ENCODE results near the gene MUC13.

MUC13 gene

GRCh38 chr3:124895756-124896155 is 38.8 kb downstream of the MUC13 start:
- DNase-seq = no peak

DNA sequence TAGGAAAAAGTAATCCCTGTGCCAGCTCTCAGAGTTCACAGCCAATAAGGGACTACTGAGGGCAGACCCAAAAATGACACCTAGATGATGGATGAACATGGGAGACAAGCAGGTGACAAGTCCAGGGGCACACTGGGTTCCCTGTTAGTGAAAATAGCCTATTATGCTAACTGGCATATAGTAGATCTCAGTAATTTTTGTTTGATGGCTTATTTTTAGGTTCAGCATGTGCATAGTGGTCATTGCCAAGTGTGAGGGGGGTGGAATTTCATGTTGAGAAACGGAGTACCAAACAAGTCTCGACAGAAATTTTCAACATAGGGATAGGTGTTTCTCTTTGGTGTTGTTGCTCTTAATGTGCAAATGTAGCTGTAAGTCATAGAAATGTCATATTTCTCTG is 41.0 kb downstream of the MUC13 start:
- no peak for DNase-seq

DNA sequence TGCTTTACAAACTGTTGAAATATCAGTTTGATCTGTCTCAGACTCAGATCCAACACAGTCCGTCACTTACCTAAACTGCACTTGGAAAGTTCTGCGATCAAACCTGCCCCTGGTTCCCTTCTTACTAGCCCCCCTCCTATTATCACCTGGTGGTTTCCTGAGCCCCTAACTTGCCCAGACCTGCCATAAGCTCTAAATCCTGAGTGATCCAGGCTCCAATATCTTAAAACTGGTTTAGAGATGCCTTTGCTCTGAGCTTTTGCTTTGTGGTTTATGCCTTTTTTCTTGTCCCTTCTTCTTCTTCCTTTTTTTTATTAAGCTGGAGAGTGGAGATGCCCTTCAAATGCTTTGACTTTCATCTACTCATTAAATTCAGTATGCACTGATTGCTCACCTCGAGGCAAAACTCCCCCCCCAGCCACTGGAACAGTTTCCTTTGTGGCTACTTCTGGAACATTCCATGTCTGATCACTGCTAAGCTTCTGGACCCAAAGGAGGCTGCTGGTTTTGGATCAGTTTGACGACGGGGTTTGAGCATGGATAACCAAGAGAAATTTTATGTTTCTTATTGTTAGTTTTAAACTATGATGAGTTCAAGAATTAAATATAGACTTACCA is 43.9 kb downstream of the MUC13 start:
- DNase-seq = no peak

- no peak for DNase-seq
These were observed 45.8 kb downstream of the MUC13 start for GRCh38 chr3:124888482-124889441.

- DNase-seq = no peak
These were observed 46.6 kb downstream of the MUC13 start for GRCh38 chr3:124887932-124888298.

- no peak for DNase-seq
These were observed 47.2 kb downstream of the MUC13 start, which contains the start of gene ITGB5 for GRCh38 chr3:124887177-124887931. Gene ITGB5, minus strand, starts transcription at chr3:124887365. Its CDS starts 365 bp downstream, at chr3:124887000.

GRCh38 chr3:124886168-124887056 is 48.1 kb downstream of the MUC13 start:
- no peak for DNase-seq

GRCh38 chr3:124885466-124886167 is 48.9 kb downstream of the MUC13 start:
- DNase-seq = no peak

- no peak for DNase-seq
These were observed 50.0 kb downstream of the MUC13 start for GRCh38 chr3:124884474-124885101.

DNA sequence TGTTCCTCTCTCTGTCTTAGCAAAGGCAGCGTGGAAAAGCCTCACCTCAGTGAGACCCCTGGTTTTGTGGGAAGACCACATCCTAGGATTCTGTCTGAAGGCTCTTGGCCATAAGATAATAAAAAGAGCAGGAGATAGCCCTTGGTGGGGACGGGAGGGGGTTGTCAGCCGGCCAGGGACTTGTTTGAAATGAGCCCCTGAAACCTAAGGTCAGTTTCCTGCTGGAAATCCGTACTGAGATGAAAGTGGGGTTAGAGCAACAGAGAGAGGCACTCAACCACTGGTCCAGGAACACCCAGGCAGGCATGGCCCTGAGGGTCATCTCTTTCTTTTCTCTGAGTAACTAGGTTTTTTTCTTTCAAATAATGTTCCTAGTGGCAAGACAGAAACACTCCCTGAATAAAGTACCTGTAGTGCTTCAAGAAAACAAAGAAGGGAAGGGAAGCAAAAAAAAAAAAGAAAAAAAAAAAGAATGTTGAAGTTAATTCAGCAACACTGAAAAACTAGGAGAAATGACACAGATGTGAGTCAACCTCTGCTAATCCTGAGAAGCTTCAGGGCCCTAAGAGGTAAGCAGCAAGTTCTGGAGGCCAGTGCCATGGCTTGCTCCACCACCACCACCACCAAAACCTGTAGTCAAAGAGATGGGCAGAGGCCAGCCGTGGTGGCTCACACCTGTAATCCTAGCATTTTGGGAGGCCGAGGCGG is 50.6 kb downstream of the MUC13 start:
- DNase-seq = no peak

DNA sequence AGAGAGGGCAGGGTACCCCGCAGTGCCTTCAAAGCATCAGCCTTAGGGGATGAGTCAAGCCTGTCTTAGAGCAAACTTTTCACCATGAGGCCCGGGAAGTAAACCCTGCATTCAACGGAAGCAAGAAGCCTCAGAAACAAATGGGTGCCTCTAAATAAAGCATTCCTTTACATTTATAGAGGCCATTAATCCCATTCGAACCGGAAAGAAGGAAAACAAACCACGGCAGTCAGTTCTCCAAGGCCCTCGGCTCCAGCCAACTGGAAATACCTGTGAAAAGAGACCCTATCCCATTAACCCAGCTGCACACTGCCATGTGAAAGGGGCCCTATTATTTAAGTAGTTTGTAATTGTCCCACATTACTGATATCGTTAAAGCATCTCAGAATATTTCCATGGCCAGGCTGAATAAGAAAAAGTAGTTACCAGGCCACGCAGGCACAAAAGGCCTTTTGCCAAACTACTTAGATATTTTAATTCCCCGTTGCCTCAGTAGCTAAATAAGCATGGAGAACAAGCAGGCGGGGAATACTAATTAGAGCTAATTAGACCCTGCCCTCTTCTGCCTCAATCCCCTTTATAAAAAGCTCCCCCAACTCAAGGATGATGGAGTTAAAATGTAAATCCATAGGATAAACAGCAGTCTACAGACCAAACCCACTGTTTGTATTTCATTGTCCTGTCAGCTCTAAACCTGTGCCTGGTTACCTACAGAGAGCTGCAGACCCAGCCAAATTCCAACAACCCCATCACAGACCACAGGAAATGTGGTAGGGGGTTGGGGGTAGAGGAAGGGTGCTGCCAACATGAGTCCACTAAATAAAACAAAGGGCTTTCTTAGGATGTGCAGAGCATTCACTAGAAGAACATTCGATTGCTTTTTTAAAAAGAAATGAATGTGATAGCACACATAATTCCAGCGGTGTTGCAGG is 51.5 kb downstream of the MUC13 start:
- DNase-seq = no peak

DNA sequence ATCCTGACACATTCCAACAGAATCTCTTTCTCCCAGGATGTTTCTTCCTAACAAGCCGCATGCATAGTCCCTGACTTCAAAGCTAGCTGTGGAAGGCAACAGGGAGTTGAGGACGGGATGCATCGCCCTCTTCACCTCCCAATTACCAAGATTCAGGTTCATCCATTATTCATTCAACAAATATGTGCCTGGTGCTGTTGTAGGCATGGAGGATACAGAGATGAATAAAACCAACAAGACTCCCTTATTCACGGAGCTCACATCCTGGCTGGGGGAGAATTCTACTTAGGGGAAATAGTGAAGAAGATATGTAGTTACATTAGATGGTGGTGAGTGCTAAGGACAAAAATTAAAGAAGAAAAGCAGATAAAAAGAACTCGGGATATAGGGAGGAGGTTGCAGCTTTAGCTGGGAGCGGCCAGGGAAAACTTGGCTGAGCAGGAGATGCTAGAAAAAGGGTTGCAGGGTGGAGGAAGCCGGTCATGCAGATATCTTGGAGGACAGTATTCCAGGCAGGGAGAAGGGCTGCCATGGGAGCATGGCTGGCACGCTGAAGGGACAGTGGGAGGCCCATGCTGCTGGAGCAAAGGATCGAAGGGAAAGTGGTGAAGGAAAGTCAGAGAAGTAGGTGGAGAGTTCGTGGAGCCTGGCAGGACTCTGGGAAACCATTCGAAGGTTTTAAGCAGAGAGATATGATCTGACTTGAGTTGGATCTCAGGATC is 52.4 kb downstream of the MUC13 start:
- DNase-seq = no peak

DNA sequence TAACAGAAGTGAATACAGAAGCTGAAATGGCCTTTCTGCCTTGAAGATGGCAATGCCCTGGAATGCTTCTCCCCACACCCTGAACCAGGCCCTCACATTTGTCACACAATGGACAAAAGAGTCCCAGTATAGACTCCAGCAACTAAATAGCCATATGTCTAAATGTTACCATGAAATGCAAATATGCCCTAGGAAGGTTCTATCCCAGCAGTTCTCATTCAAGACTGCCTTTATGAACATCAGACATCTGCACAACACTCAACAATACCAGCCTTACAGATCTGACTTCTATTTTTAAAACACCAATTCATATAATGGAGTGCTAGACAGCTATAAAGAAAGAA is 55.2 kb downstream of the MUC13 start:
- no peak for DNase-seq

GRCh38 chr3:124878561-124879336 is 55.8 kb downstream of the MUC13 start:
- no peak for DNase-seq

DNA sequence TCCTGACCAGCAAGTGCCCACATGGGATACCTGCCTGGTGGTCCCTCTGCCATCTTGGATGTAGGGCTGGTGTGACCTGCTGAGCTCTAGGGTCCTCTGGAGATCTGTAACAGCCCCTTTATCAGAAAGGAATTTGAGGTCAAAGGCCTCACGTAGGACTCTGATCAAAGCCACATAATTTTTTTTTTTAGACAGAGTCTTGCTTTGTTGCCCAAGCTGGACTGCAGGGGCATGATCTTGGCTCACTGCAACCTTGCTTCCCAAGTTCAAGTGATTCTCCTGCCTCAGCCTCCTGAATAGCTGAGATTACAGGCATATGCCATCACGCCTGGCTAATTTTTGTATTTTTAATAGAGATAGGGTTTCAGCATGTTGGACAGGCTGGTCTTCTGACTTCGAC is 56.9 kb downstream of the MUC13 start:
- DNase-seq = no peak

DNA sequence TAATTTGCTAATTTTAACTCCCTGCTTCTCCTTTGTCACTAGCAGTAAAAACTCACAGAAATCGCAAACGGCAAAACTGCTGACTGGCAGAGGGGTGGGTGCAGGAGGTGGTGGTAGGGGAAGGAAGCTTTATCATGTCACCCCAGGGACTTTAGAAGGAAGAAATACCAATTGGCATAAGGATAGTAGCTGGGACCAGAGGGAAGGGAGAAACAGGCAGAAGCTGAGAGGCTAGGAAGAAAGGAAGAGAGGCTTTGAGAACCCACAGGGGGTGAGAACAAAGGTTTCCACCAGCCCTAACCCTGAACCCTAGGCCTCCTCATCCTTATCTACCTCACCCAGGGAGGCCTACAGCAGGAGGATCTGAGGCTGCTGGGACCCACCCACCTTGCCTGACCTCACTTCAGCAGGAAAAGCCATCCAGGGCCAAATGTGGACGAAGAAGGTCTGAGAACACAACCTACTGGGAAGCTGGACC is 58.1 kb downstream of the MUC13 start:
- no peak for DNase-seq

DNA sequence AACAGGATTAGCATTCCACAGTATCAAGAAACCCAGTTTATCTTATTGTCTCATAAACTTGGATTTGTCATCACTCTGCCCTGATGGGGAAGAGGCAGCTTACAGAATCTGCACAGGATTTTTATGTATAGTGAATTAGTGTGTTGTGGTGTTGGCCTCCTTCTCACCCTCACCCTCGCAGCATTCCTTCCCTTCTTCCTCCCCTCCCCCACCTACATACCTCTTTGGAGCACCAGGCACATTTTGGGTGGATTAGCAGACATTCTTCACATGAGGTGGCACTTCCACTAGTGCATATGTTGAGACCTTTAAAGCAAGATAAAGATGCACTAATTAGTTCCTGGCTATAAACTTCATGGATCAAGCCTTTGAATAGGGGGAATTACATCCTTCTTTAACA is 61.3 kb downstream of the MUC13 start:
- DNase-seq = no peak

GRCh38 chr3:124867511-124867910 is 67.0 kb downstream of the MUC13 start:
- no peak for DNase-seq
